Astrocyte (in vitro differentiated cells and primary cell): ENCODE results near the gene GALNT18. TPM values are rescaled to one million over a fixed set of nuclear protein-coding genes. Genes with fewer than 3 reads are reported as not detected.

ENCODE experiments used
- DNase-seq: peaks from one replicate; pipeline ENCODE4 v3.0.0-alpha.2; 2010; ENCODE audit warnings: low read depth
- FAIRE-seq: peaks from 2 replicates; lab custom pipeline; 2011; peaks lifted over from hg19 to GRCh38; lab: Jason Lieb, UNC
- H2AFZ ChIP-seq: 2 replicates; pipeline ENCODE4 v1.6.0; 2012; ENCODE audit warnings: low read depth, low read length, inconsistent platforms
- H3K27ac ChIP-seq: 2 replicates; pipeline ENCODE4 v1.5.1; 2011; ENCODE audit warnings: low read depth, low read length, inconsistent platforms
- H3K27me3 ChIP-seq: 2 replicates; pipeline ENCODE4 v1.6.0; 2011; ENCODE audit warnings: low read length, inconsistent platforms; ENCODE audit not compliant: insufficient read depth
- H3K36me3 ChIP-seq: 2 replicates; pipeline ENCODE4 v1.5.1; 2011; ENCODE audit warnings: low read length, inconsistent platforms; ENCODE audit not compliant: insufficient read depth
- H3K4me1 ChIP-seq: 2 replicates; pipeline ENCODE4 v1.5.1; 2011; ENCODE audit warnings: low read length, inconsistent platforms; ENCODE audit not compliant: insufficient read depth
- H3K4me2 ChIP-seq: 2 replicates; pipeline ENCODE4 v1.6.0; 2012; ENCODE audit warnings: low read length, inconsistent platforms
- H3K4me3 ChIP-seq: 2 replicates; pipeline ENCODE4 v1.5.1; 2011; ENCODE audit warnings: low read depth, mild to moderate bottlenecking, low read length, inconsistent platforms; ENCODE audit not compliant: insufficient read depth
- H3K79me2 ChIP-seq: 2 replicates; pipeline ENCODE4 v1.6.0; 2012; ENCODE audit warnings: mild to moderate bottlenecking, low read length, inconsistent platforms; ENCODE audit not compliant: insufficient read depth
- H3K9ac ChIP-seq: 2 replicates; pipeline ENCODE4 v1.6.0; 2012; ENCODE audit warnings: mild to moderate bottlenecking, low read length, inconsistent platforms
- H3K9me3 ChIP-seq: 2 replicates; pipeline ENCODE4 v1.5.1; 2012; ENCODE audit warnings: low read depth, mild to moderate bottlenecking, low read length, inconsistent platforms; ENCODE audit not compliant: insufficient read depth
- H4K20me1 ChIP-seq: 2 replicates; pipeline ENCODE4 v1.6.0; 2012; ENCODE audit warnings: low read length, inconsistent platforms; ENCODE audit not compliant: insufficient read depth
- H3K27ac Mint-ChIP-seq: one replicate; pipeline ENCODE4 v1.8.0; 2021; ENCODE audit warnings: mild to moderate bottlenecking, mixed read lengths; ENCODE audit not compliant: unreplicated experiment
- H3K27me3 Mint-ChIP-seq: one replicate; pipeline ENCODE4 v1.8.0; 2021; ENCODE audit warnings: low read depth, mixed read lengths; ENCODE audit not compliant: unreplicated experiment
- H3K36me3 Mint-ChIP-seq: one replicate; pipeline ENCODE4 v1.8.0; 2021; ENCODE audit warnings: low read depth, mixed read lengths; ENCODE audit not compliant: unreplicated experiment
- H3K4me1 Mint-ChIP-seq: one replicate; pipeline ENCODE4 v1.8.0; 2021; ENCODE audit warnings: low read depth, mixed read lengths; ENCODE audit not compliant: unreplicated experiment
- H3K4me3 Mint-ChIP-seq: one replicate; pipeline ENCODE4 v1.8.0; 2021; ENCODE audit warnings: mild to moderate bottlenecking, moderate library complexity, mixed read lengths; ENCODE audit not compliant: unreplicated experiment
- H3K9me3 Mint-ChIP-seq: one replicate; pipeline ENCODE4 v1.8.0; 2021; ENCODE audit warnings: mild to moderate bottlenecking, mixed read lengths; ENCODE audit not compliant: unreplicated experiment
- EZH2 ChIP-seq: IDR thresholded peaks from 2 replicates; pipeline ENCODE4 v1.6.1; 2012; ENCODE audit warnings: mild to moderate bottlenecking, low read length, inconsistent platforms; ENCODE audit not compliant: insufficient read depth
- total RNA-seq: library from RNA; stranded (reverse); gene quantifications from 2 replicates; pipeline ENCODE4 v1.2.1, GENCODE V29; 2021
- TF ChIP-seq, protein P1 (sequence below): IDR thresholded peaks from 2 replicates; pipeline ENCODE4 v1.5.1; 2011; ENCODE audit warnings: low read depth, mild to moderate bottlenecking, inconsistent platforms, low read length, moderate library complexity; ENCODE audit not compliant: insufficient read depth

The GALNT18 gene
- total RNA-seq, 1 donor from 2014 or later = 6.5 TPM

DNA sequence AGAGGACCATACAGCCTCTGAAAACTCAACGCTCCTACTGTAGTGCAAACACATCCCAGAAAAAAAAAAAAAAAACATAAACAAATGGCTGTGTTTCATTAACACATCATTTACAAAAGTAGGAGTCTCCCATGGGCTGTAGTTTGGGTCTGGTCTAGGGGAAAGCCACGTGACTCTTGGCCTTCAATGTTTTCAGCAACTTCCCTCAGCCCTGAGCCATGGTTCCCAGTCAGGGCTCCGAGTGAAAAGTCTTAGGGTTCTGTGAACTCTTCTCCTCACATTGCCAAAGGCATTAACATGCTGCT lies 327.3 kb downstream of the GALNT18 start:
- H3K4me1 ChIP-seq = no peaks in the 10 kb centered on the region
- peaks cover 12% of the 10 kb centered on the region for H3K27me3 ChIP-seq
- no peak overlapping the region for H3K27ac ChIP-seq
- Mint-ChIP-seq H3K4me3 (no peak overlapping the region), H3K27ac (no peak overlapping the region), H3K4me1 (peaks cover 2% of the 10 kb centered on the region), H3K27me3 (peaks cover 33% of the 10 kb centered on the region), H3K9me3 (peaks cover 4% of the 10 kb centered on the region), H3K36me3 (peaks cover 1% of the 10 kb centered on the region)
- DNase-seq = no peak
- H3K79me2 ChIP-seq = no peaks in the 10 kb centered on the region
- no peak for TF ChIP-seq EZH2
- TF ChIP-seq, protein P1, sequence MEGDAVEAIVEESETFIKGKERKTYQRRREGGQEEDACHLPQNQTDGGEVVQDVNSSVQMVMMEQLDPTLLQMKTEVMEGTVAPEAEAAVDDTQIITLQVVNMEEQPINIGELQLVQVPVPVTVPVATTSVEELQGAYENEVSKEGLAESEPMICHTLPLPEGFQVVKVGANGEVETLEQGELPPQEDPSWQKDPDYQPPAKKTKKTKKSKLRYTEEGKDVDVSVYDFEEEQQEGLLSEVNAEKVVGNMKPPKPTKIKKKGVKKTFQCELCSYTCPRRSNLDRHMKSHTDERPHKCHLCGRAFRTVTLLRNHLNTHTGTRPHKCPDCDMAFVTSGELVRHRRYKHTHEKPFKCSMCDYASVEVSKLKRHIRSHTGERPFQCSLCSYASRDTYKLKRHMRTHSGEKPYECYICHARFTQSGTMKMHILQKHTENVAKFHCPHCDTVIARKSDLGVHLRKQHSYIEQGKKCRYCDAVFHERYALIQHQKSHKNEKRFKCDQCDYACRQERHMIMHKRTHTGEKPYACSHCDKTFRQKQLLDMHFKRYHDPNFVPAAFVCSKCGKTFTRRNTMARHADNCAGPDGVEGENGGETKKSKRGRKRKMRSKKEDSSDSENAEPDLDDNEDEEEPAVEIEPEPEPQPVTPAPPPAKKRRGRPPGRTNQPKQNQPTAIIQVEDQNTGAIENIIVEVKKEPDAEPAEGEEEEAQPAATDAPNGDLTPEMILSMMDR = no peak
- H4K20me1 ChIP-seq = no peaks in the 10 kb centered on the region
- FAIRE-seq = no peak
- H3K9me3 ChIP-seq = no peaks in the 10 kb centered on the region
- no peaks in the 10 kb centered on the region for H3K36me3 ChIP-seq
- H3K4me2 ChIP-seq = no peak overlapping the region
- no peak overlapping the region for H3K9ac ChIP-seq
- no peak overlapping the region for H2AFZ ChIP-seq
- H3K4me3 ChIP-seq = no peak overlapping the region

DNA sequence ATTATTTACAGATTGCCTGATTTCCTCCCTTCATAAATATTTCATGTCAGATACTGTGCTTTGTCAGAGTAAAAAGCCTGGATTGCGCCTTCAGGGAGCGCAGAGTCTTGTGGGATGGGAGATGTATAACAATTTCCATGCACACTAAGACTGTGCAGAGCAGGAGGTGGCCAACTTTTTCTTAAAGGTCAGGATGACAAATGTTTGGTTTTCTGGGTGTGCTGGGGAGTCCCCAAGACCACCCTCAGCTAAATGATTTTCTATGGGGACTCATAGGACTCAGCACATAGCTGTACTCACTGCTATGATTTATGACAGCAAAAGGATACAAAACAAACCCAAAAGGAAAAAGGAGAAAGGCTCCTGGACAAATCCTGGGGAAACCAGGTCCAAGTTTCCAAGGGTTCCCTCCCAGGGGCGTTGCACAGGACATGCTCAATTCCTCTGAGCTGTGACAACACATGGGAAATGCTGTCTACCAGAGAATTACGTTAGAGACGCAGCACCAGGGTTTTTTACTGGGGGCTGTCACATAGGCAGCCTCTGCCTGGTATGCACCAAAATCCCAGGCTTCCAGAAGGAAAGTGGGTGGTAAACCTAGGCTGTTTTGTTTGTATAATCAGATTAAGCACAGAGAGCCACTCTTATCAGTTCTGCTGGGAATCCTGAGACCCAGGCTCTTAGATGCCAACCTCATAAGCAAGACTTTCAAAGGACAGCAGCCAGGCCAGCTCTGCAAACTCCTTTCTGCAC lies 327.8 kb downstream of the GALNT18 start:
- H3K4me2 ChIP-seq = no peak overlapping the region
- no peak overlapping the region for H3K9ac ChIP-seq
- H2AFZ ChIP-seq = no peak overlapping the region
- TF ChIP-seq, protein P1 = no peak
- TF ChIP-seq EZH2 = no peak
- no peak overlapping the region for H3K4me3 ChIP-seq
- no peaks in the 10 kb centered on the region for H3K79me2 ChIP-seq
- H3K4me3 Mint-ChIP-seq = no peak overlapping the region
- peaks cover 4% of the 10 kb centered on the region for H3K36me3 Mint-ChIP-seq
- H3K27ac Mint-ChIP-seq = no peak overlapping the region
- no peaks in the 10 kb centered on the region for H4K20me1 ChIP-seq
- H3K9me3 ChIP-seq = no peaks in the 10 kb centered on the region
- no peaks in the 10 kb centered on the region for H3K4me1 ChIP-seq
- H3K27ac ChIP-seq = no peak overlapping the region
- no peaks in the 10 kb centered on the region for H3K36me3 ChIP-seq
- DNase-seq (no peak), FAIRE-seq (no peak)
- peaks cover 2% of the 10 kb centered on the region for H3K4me1 Mint-ChIP-seq
- H3K27me3 ChIP-seq = peaks cover 16% of the 10 kb centered on the region
- H3K27me3 Mint-ChIP-seq = peaks cover 38% of the 10 kb centered on the region
- peaks cover 4% of the 10 kb centered on the region for H3K9me3 Mint-ChIP-seq

DNA sequence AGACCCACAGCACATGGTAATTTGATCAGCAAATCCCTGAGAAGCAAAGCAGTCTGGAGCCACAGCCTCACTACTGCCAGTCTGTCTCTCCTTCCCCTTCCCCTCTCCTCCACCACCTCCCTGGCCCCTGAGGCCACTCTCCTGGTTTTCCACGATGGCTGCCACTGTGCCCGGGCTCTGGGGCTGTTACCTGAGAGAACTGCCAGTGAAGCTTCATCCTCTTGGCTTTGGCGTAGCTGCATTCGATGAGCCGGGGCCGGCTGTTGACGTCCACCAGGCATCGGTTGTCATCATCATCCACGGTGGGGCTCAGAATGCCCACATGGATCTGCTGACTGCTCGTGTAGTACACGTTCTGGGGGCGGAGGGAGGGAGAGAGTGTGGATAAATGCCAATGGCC lies 329.0 kb downstream of the GALNT18 start:
- Histone ChIP-seq H3K4me2 (no peak overlapping the region), H3K36me3 (no peaks in the 10 kb centered on the region), H2AFZ (no peak overlapping the region), H3K4me1 (no peaks in the 10 kb centered on the region), H3K9me3 (no peaks in the 10 kb centered on the region), H3K27me3 (peaks cover 26% of the 10 kb centered on the region), H3K79me2 (no peaks in the 10 kb centered on the region), H3K9ac (no peak overlapping the region), H3K27ac (no peak overlapping the region), H3K4me3 (no peak overlapping the region), H4K20me1 (no peaks in the 10 kb centered on the region)
- Mint-ChIP-seq H3K36me3 (peaks cover 4% of the 10 kb centered on the region), H3K27me3 (peaks cover 39% of the 10 kb centered on the region), H3K4me3 (no peak overlapping the region), H3K4me1 (peaks cover 2% of the 10 kb centered on the region), H3K9me3 (peaks cover 6% of the 10 kb centered on the region), H3K27ac (no peak overlapping the region)
- TF ChIP-seq EZH2 = no peak
- TF ChIP-seq, protein P1 = no peak
- FAIRE-seq (no peak), DNase-seq (no peak)
